ENCODE data around the gene ITGB1. TPM values are rescaled to one million over a fixed set of nuclear protein-coding genes. Genes with fewer than 3 reads are reported as not detected.

The ITGB1 gene
- total and polyA plus RNA-seq, 2 of the 8 experiments (the other 6 are each of a cell fraction or from before 2014, with no cell fraction given) = 82.7 to 321 TPM

GRCh38 chr10:32923134-32923533 is 34.9 kb downstream of the ITGB1 start:
- no peak overlapping the region for H3K23ac ChIP-seq (ENCODE audit: insufficient read length)
- H2BK15ac ChIP-seq (ENCODE audit: low read length) = no peak overlapping the region
- H3K4me1 ChIP-seq (replicated peaks in 1 of 4; ENCODE audit: control insufficient read depth in 3 of 4, insufficient read depth in 4 of 4, low read length in 3 of 4) = no peaks in the 10 kb centered on the region
- H2BK5ac ChIP-seq (ENCODE audit: low read depth, low read length) = no peak overlapping the region
- H2AFZ ChIP-seq (ENCODE audit: low read length) = no peak overlapping the region
- peaks cover 19 to 85% (median 64%) of the 10 kb centered on the region in 4 experiments for H3K36me3 ChIP-seq (ENCODE audit: control insufficient read depth in 2 of 4, insufficient read depth in 4 of 4, low read length in 3 of 4)
- POLR2A ChIA-PET (ENCODE audit: partially characterized antibody) = no interaction called here
- no peak overlapping the region for H3K56ac ChIP-seq (replicated peaks; ENCODE audit: insufficient read length, low read depth, low read length)
- FAIRE-seq (no peak), DNase-seq (ENCODE audit: low read depth in 1 of 2, low spot score in 2 of 2) (no peak)
- no peak overlapping the region for H2AK5ac ChIP-seq (ENCODE audit: low read depth, low read length)
- no peak overlapping the region for H3K14ac ChIP-seq (ENCODE audit: insufficient read length)
- H2BK120ac ChIP-seq (replicated peaks; ENCODE audit: low read depth, low read length) = no peak overlapping the region
- H3K18ac ChIP-seq (ENCODE audit: extremely low read depth, low read length) = no peak overlapping the region
- H4K5ac ChIP-seq (ENCODE audit: insufficient read length, low read depth, low read length) = no peak overlapping the region
- no peak overlapping the region for H4K8ac ChIP-seq (ENCODE audit: extremely low read depth, insufficient read depth, low read length)
- no peak overlapping the region for H3K4ac ChIP-seq (replicated peaks; ENCODE audit: insufficient read length, low read depth, low read length)
- no peak overlapping the region for H3K9ac ChIP-seq (replicated peaks in 1 of 4; ENCODE audit: extremely low read depth in 1 of 4, low read depth in 3 of 4, low read length in 3 of 4)
- H3K79me1 ChIP-seq (ENCODE audit: low read depth, low read length) = peaks cover 2% of the 10 kb centered on the region; the same call in 1 of the 2 replicates
- no peak overlapping the region for H4K91ac ChIP-seq (replicated peaks; ENCODE audit: insufficient read length, low read length)
- no peak overlapping the region for H2BK20ac ChIP-seq (ENCODE audit: low read length)
- no peaks in the 10 kb centered on the region for H4K20me1 ChIP-seq (replicated peaks in 1 of 2; ENCODE audit: control insufficient read depth in 1 of 2, insufficient read depth in 2 of 2, low read length in 2 of 2)
- peaks cover 0 to 3% of the 10 kb centered on the region in 2 experiments; a peak in 2 of 4 replicates for H3K79me2 ChIP-seq (ENCODE audit: control insufficient read depth in 1 of 2, insufficient read depth in 2 of 2, low read length in 2 of 2)
- no peak overlapping the region for H3K4me2 ChIP-seq (ENCODE audit: insufficient read depth in 1 of 2, low read depth in 2 of 2, low read length in 2 of 2)
- H3K27ac ChIP-seq (ENCODE audit: low read depth, low read length) = no peak overlapping the region
- CTCF ChIA-PET (ENCODE audit: partially characterized antibody) = no interaction called here
- no peak overlapping the region for H3K4me3 ChIP-seq (ENCODE audit: extremely low read depth in 1 of 4, insufficient read depth in 2 of 4, low read depth in 3 of 4, low read length in 4 of 4)
- H3K23me2 ChIP-seq (ENCODE audit: low read depth, low read length) = no peaks in the 10 kb centered on the region
- H3K9me3 ChIP-seq (ENCODE audit: insufficient read depth in 2 of 2, low read depth in 1 of 2, low read length in 1 of 2) = no peaks in the 10 kb centered on the region
- H3K27me3 ChIP-seq (replicated peaks in 1 of 4; ENCODE audit: control insufficient read depth in 3 of 4, extremely low read depth in 1 of 4, insufficient read depth in 3 of 4, low read length in 3 of 4) = peaks cover 0 to 1% (median 0%) of the 10 kb centered on the region in 4 experiments; a peak in 1 of 7 replicates
- 85% methylated on average over 2 of the region's 2 CpGs; no CpG with 5 or more reads in 1 of the 2 experiments for WGBS, 2 experiments (ENCODE audit: extremely low coverage in 1 of 2, insufficient coverage in 1 of 2, insufficient read length in 1 of 2, insufficient replicate concordance in 2 of 2, low coverage in 1 of 2, low lambda C conversion rate in 2 of 2, missing lambda C conversion rate in 1 of 2)
- no peak overlapping the region for H2BK12ac ChIP-seq (ENCODE audit: low read depth, low read length)
- TF ChIP-seq JUND (IDR thresholded peaks at IDR 0.05; ENCODE audit: low read length) (no peak), CTBP2 (IDR thresholded peaks at IDR 0.05; ENCODE audit: borderline replicate concordance, insufficient read depth, insufficient read length, low read length) (no peak), TEAD4 (IDR thresholded peaks at IDR 0.05; ENCODE audit: low read depth, low read length) (no peak), HDAC2 (IDR thresholded peaks at IDR 0.05; ENCODE audit: borderline replicate concordance in 1 of 2, low read depth in 2 of 2, low read length in 2 of 2) (no peak)

All from H1 (cell line).